ENCODE results near the gene CLASP2.

Gene CLASP2

GRCh38 chr3:33537133-33537532, 180.9 kb downstream of the CLASP2 start:
- H3K36me3 Mint-ChIP-seq (ENCODE audit: low read depth): peaks cover 19% of the 10 kb centered on the region
- no peaks in the 10 kb centered on the region for H3K27me3 Mint-ChIP-seq (ENCODE audit: low read depth)
- no peaks in the 10 kb centered on the region for H3K9me3 Mint-ChIP-seq
- no peak overlapping the region for H3K4me3 Mint-ChIP-seq
- no peaks in the 10 kb centered on the region for H3K4me1 Mint-ChIP-seq (ENCODE audit: low read depth)
- no peak for DNase-seq (ENCODE audit: low spot score)
- no peak overlapping the region for H3K27ac Mint-ChIP-seq

GRCh38 chr3:33526787-33527186, 191.3 kb downstream of the CLASP2 start:
- peaks cover 46% of the 10 kb centered on the region for H3K9me3 Mint-ChIP-seq
- no peak for DNase-seq (ENCODE audit: low spot score)
- H3K4me3 Mint-ChIP-seq: no peak overlapping the region
- no peak overlapping the region for H3K27ac Mint-ChIP-seq
- H3K27me3 Mint-ChIP-seq (ENCODE audit: low read depth): no peaks in the 10 kb centered on the region
- H3K36me3 Mint-ChIP-seq (ENCODE audit: low read depth): peaks cover 62% of the 10 kb centered on the region
- H3K4me1 Mint-ChIP-seq (ENCODE audit: low read depth): no peaks in the 10 kb centered on the region

DNA sequence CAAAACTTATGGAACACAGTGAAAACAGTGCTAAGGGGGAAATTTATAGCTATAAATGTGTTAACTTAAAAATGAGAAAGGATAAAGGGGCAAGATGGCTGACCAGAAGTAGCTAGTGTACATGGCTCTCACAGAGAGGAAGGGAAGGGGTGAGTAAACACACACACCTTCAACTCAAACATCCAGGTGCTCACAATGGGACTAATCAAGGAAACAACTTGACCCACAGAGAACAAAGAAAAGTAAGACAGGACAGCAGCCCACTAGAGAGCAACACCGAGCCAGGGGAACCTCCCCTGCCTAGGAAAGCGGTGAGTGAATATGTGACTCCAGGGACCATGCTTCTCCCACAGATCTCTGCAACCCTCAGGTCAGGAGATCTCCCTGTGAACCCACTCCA, 192.8 kb downstream of the CLASP2 start:
- peaks cover 58% of the 10 kb centered on the region for H3K36me3 Mint-ChIP-seq (ENCODE audit: low read depth)
- DNase-seq (ENCODE audit: low spot score): no peak
- H3K27ac Mint-ChIP-seq: no peak overlapping the region
- no peaks in the 10 kb centered on the region for H3K4me1 Mint-ChIP-seq (ENCODE audit: low read depth)
- H3K27me3 Mint-ChIP-seq (ENCODE audit: low read depth): no peaks in the 10 kb centered on the region
- peaks cover 41% of the 10 kb centered on the region for H3K9me3 Mint-ChIP-seq
- no peak overlapping the region for H3K4me3 Mint-ChIP-seq

DNA sequence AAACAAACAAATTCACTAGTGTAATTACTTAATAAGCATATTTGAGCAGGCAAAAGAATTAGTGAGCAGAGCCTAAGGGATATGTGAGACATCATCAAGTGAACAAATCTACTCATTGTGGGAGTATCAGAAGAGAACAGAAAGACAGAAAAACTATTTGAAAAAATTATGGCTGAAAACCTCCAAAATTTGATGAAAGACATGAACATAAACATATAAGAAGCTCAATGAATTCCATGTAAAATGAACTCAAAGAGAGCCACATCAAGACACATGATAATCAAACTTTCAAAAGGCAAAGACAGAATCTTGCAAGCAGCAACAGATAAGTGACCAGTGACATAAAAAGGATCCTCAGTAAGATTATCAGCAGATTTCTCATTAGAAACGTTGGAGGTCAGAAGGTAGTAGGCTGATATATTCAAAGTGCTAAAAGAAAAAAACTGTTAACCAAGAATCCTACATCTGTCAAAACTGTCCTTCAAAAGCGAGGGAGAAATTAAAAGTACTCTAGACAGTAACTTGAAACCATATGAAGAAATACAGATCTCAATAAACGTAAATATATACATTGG, 194.9 kb downstream of the CLASP2 start:
- Mint-ChIP-seq H3K36me3 (ENCODE audit: low read depth) (peaks cover 48% of the 10 kb centered on the region), H3K27ac (no peak overlapping the region), H3K9me3 (peaks cover 28% of the 10 kb centered on the region), H3K4me1 (ENCODE audit: low read depth) (no peaks in the 10 kb centered on the region), H3K4me3 (no peak overlapping the region), H3K27me3 (ENCODE audit: low read depth) (no peaks in the 10 kb centered on the region)
- no peak for DNase-seq (ENCODE audit: low spot score)

- Mint-ChIP-seq H3K4me1 (ENCODE audit: low read depth) (no peaks in the 10 kb centered on the region), H3K27ac (no peak overlapping the region), H3K9me3 (peaks cover 17% of the 10 kb centered on the region)
Observed at GRCh38 chr3:33521736-33522135, 196.3 kb downstream of the CLASP2 start.

DNA sequence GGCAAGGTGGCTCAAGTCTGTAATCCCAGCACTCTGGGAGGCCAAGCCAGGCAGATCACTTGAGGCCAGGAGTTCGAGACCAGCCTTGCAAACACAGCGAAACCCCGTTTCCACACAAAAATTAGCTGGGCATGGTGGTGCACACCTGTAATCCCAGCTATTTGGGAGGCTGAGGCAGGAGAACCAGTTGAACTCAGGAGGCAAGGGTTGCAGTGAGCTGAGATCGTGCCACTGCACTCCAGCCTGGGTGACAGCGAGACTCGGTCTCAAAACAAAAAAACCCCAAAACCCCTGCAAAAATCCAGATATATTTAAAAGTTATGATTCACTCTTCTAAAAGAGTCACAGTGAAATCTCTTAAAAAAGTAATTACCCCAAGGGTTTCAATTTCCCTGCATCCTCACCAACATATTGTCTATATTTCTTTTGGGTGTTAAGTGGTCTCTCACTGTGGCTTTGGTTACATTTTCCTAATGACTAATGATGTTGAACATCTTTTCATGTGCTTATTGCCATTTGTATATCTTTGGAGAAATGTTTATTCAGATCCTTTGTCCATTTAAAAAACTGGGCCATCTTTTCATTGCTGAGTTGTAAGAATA, 204.7 kb downstream of the CLASP2 start:
- no peaks in the 10 kb centered on the region for H3K27me3 Mint-ChIP-seq (ENCODE audit: low read depth)
- H3K9me3 Mint-ChIP-seq: no peaks in the 10 kb centered on the region
- H3K27ac Mint-ChIP-seq: no peak overlapping the region
- H3K4me1 Mint-ChIP-seq (ENCODE audit: low read depth): no peaks in the 10 kb centered on the region
- H3K36me3 Mint-ChIP-seq (ENCODE audit: low read depth): peaks cover 33% of the 10 kb centered on the region
- H3K4me3 Mint-ChIP-seq: no peak overlapping the region
- no peak for DNase-seq (ENCODE audit: low spot score)

More at GRCh38 chr3:33521736-33522135, 196.3 kb downstream of the CLASP2 start:
- DNase-seq (ENCODE audit: low spot score): no peak
- Mint-ChIP-seq H3K4me3 (no peak overlapping the region), H3K27me3 (ENCODE audit: low read depth) (no peaks in the 10 kb centered on the region), H3K36me3 (ENCODE audit: low read depth) (peaks cover 37% of the 10 kb centered on the region)

GRCh38 chr3:33505027-33505426, 213.0 kb downstream of the CLASP2 start:
- no peaks in the 10 kb centered on the region for H3K27me3 Mint-ChIP-seq (ENCODE audit: low read depth)
- no peak for DNase-seq (ENCODE audit: low spot score)
- H3K27ac Mint-ChIP-seq: no peak overlapping the region
- peaks cover 16% of the 10 kb centered on the region for H3K9me3 Mint-ChIP-seq
- no peak overlapping the region for H3K4me3 Mint-ChIP-seq
- H3K36me3 Mint-ChIP-seq (ENCODE audit: low read depth): peaks cover 46% of the 10 kb centered on the region
- H3K4me1 Mint-ChIP-seq (ENCODE audit: low read depth): no peaks in the 10 kb centered on the region

DNA sequence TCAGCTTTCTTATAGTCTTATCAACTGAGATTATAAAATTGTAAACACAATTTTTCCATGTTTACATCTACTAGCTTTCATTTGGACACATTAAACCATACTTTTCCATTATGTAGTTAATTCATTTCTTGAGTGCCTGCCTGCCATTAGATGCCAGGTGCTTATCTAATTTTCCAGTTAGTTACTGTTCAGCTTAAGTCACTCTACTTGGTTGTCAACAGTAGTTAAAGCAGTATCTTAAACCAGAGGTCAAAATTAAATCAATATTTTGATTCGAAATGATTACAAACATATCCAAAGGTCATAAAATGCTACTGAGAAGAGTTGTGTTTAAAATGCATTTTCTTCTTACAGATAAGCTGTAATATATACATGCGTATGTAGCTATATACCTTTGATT, 221.6 kb downstream of the CLASP2 start:
- Mint-ChIP-seq H3K9me3 (peaks cover 11% of the 10 kb centered on the region), H3K27ac (no peak overlapping the region), H3K4me3 (no peak overlapping the region), H3K27me3 (ENCODE audit: low read depth) (no peaks in the 10 kb centered on the region), H3K4me1 (ENCODE audit: low read depth) (no peaks in the 10 kb centered on the region), H3K36me3 (ENCODE audit: low read depth) (peaks cover 36% of the 10 kb centered on the region)
- DNase-seq (ENCODE audit: low spot score): no peak

DNA sequence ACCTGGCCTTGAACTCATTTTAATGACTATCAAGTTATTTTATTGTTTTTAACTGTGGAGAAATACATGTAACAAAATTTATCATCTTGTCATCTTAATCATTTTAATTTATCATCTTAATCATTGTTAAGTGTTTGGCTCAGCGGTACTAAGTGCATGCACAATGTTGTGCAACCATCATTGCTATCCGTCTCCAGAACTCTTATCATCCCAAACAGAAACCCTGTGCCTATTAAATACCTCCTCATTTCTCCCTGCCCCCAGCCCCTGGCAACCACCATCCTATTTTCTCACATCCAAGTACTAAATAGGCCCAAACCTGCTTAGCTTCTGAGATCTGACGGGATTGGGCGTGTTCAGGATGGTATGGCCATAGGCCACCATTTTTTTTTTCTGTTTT, 226.3 kb downstream of the CLASP2 start:
- no peaks in the 10 kb centered on the region for H3K36me3 Mint-ChIP-seq (ENCODE audit: low read depth)
- no peaks in the 10 kb centered on the region for H3K9me3 Mint-ChIP-seq
- H3K4me1 Mint-ChIP-seq (ENCODE audit: low read depth): no peaks in the 10 kb centered on the region
- no peak overlapping the region for H3K27ac Mint-ChIP-seq
- DNase-seq (ENCODE audit: low spot score): no peak
- no peak overlapping the region for H3K4me3 Mint-ChIP-seq
- H3K27me3 Mint-ChIP-seq (ENCODE audit: low read depth): no peaks in the 10 kb centered on the region

DNA sequence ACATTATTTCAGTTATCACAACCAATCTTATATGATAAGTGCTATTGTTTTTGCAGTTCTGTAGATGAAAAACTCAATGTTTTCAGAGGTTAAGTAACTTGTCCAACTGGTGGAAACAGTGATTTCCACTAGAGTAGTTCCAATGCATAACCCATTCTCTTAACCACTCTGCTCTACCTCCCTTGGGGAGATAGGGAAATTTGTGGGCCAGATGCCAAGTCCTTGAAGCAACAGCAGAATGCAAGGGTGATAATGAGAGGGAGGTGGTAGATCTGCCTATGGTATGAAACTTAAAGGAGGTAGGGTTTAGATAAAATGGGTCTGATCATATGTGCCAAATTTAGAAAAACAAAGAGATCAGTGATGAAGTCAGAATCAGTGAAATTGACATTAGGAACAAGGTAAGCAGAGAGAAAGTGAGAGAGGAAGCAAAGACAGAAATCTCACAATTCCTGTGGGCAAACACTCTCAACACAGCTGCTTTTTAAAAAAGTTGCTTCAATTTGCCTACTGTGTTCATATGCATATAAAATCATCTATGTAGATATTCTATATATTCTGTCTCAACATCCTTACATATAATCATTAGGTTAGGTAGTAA, 227.3 kb downstream of the CLASP2 start:
- H3K27me3 Mint-ChIP-seq (ENCODE audit: low read depth): no peaks in the 10 kb centered on the region
- H3K4me3 Mint-ChIP-seq: no peak overlapping the region
- H3K4me1 Mint-ChIP-seq (ENCODE audit: low read depth): no peaks in the 10 kb centered on the region
- H3K36me3 Mint-ChIP-seq (ENCODE audit: low read depth): no peaks in the 10 kb centered on the region
- H3K9me3 Mint-ChIP-seq: no peaks in the 10 kb centered on the region
- no peak overlapping the region for H3K27ac Mint-ChIP-seq
- no peak for DNase-seq (ENCODE audit: low spot score)

GRCh38 chr3:33488683-33489082, 229.4 kb downstream of the CLASP2 start:
- no peak overlapping the region for H3K4me3 Mint-ChIP-seq
- no peaks in the 10 kb centered on the region for H3K4me1 Mint-ChIP-seq (ENCODE audit: low read depth)
- no peak for DNase-seq (ENCODE audit: low spot score)
- H3K36me3 Mint-ChIP-seq (ENCODE audit: low read depth): no peaks in the 10 kb centered on the region
- no peaks in the 10 kb centered on the region for H3K27me3 Mint-ChIP-seq (ENCODE audit: low read depth)
- no peak overlapping the region for H3K27ac Mint-ChIP-seq
- no peaks in the 10 kb centered on the region for H3K9me3 Mint-ChIP-seq

DNA sequence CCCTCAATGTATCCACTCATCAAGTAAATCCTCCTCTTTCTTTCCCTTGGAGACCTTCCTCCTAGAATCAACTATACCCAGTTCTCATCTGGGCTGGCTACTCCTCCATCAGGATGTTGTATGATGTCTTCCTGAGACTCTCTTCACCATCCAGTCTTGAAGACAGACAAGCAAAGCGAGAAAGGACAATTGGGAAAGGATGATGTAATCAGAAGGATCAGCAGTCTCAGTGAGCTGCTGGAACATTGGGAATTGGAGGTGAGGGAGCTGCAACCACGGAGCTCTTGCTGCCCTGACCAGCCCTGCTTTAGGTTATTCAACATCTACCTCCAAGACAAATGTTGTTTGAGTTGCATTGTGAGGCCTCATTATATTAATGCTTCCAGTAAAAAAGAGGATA, 229.8 kb downstream of the CLASP2 start:
- H3K9me3 Mint-ChIP-seq: no peaks in the 10 kb centered on the region
- H3K27ac Mint-ChIP-seq: no peak overlapping the region
- no peak overlapping the region for H3K4me3 Mint-ChIP-seq
- no peaks in the 10 kb centered on the region for H3K4me1 Mint-ChIP-seq (ENCODE audit: low read depth)
- DNase-seq (ENCODE audit: low spot score): no peak
- H3K27me3 Mint-ChIP-seq (ENCODE audit: low read depth): no peaks in the 10 kb centered on the region
- no peaks in the 10 kb centered on the region for H3K36me3 Mint-ChIP-seq (ENCODE audit: low read depth)

- no peak for DNase-seq (ENCODE audit: low spot score)
- Mint-ChIP-seq H3K27ac (no peak overlapping the region), H3K9me3 (peaks cover 10% of the 10 kb centered on the region)
Observed at GRCh38 chr3:33482111-33482521, 235.9 kb downstream of the CLASP2 start.

GRCh38 chr3:33474896-33475295, 243.2 kb downstream of the CLASP2 start:
- Mint-ChIP-seq H3K27me3 (ENCODE audit: low read depth) (no peaks in the 10 kb centered on the region), H3K9me3 (peaks cover under 1% of the 10 kb centered on the region), H3K4me3 (no peak overlapping the region), H3K27ac (no peak overlapping the region), H3K36me3 (ENCODE audit: low read depth) (no peaks in the 10 kb centered on the region), H3K4me1 (ENCODE audit: low read depth) (no peaks in the 10 kb centered on the region)
- DNase-seq (ENCODE audit: low spot score): no peak

More at GRCh38 chr3:33482111-33482521, 235.9 kb downstream of the CLASP2 start:
- Mint-ChIP-seq H3K36me3 (ENCODE audit: low read depth) (no peaks in the 10 kb centered on the region), H3K27me3 (ENCODE audit: low read depth) (no peaks in the 10 kb centered on the region), H3K4me3 (no peak overlapping the region), H3K4me1 (ENCODE audit: low read depth) (no peaks in the 10 kb centered on the region)

GRCh38 chr3:33473813-33474212, 244.2 kb downstream of the CLASP2 start:
- H3K9me3 Mint-ChIP-seq: no peaks in the 10 kb centered on the region
- no peaks in the 10 kb centered on the region for H3K36me3 Mint-ChIP-seq (ENCODE audit: low read depth)
- H3K4me1 Mint-ChIP-seq (ENCODE audit: low read depth): no peaks in the 10 kb centered on the region
- DNase-seq (ENCODE audit: low spot score): no peak
- H3K4me3 Mint-ChIP-seq: no peak overlapping the region
- H3K27me3 Mint-ChIP-seq (ENCODE audit: low read depth): no peaks in the 10 kb centered on the region
- no peak overlapping the region for H3K27ac Mint-ChIP-seq

All from T-helper 2 cell treated with Interferon-gamma antibody and Interleukin-4, amounts not matched to agents 5 μg/mL and 100 μg/mL, for 36 hours (primary cell).